ENCODE results near the gene C15orf62. TPM values are rescaled to one million over a fixed set of nuclear protein-coding genes. Genes with fewer than 3 reads are reported as not detected.

Gene C15orf62
- total RNA-seq: under 1 TPM; 0.12 to 0.22 TPM

DNA sequence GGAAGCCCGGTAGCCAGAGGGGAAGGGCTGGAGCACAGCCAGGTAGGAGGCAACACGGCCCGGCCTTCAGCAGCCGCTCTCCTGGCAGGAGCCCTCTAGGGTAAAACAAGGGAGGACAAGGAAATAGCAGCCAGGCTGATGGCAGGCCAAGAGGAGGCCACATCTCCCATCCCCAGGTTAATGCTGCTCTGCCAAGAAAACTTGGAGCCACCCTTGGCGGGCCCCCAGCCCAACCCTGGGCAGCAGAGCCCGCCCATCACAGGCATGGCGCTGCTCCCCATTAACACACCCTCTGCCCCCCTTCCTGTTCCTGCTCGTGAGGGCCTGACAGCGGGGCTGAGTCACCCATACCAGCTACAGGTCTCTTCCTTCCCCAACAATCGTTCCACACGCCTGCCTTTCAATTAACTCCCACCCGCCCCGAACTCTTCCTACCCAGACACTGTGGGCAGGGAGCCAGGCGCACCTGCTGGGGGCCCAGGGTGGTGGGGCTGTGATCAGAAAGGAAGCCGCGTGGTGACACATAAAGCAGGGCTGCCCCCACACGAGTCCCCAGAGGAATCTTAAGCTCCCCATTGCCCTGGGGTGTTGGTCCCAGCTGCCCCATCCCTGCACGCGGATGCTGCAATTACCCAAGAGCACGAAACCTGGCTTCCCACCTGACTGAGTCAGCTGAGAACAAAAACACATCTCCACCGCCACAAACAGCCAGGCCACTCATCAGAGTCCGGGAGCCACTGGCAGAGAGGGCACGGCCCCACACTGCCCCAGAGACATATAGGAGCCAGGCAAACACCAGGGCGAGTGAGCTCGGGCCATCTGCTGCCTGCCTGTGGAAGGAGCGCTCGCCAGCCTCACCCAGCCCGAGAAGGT is at the start of gene C15orf62:
Gene C15orf62 (plus strand): TSS at position 707 of the 873 bp plus-strand sequence. CDS start 516 bp downstream, outside the sequence.
- H3K4me3 Mint-ChIP-seq: peak within 1 kb of the TSS; percentile 30
- no peaks in the 10 kb centered on the region for H3K27me3 Mint-ChIP-seq
- H3K4me1 Mint-ChIP-seq (ENCODE audit: low read depth in 2 of 2): peaks cover 25 to 34% of the 10 kb centered on the region in 2 donors
- peak within 1 kb of the TSS; percentile 55 to 89 for H3K27ac Mint-ChIP-seq
- H3K9me3 Mint-ChIP-seq: no peaks in the 10 kb centered on the region
- peaks cover 2% of the 10 kb centered on the region for H3K36me3 Mint-ChIP-seq
- DNase-seq (ENCODE audit: low spot score) (peak; percentile 60), ATAC-seq (peak; percentile 48 to 65)

GRCh38 chr15:40721701-40722100 is 48.1 kb upstream of the C15orf62 start:
- no peak for ATAC-seq
- Mint-ChIP-seq H3K36me3 (no peaks in the 10 kb centered on the region), H3K27me3 (no peaks in the 10 kb centered on the region), H3K27ac (no peak overlapping the region), H3K4me3 (no peak overlapping the region), H3K4me1 (ENCODE audit: low read depth in 2 of 2) (peaks cover 4 to 6% of the 10 kb centered on the region in 2 donors), H3K9me3 (no peaks in the 10 kb centered on the region)
- no peak for DNase-seq (ENCODE audit: low spot score)

GRCh38 chr15:40722354-40722753 is 47.4 kb upstream of the C15orf62 start:
- H3K27ac Mint-ChIP-seq: no peak overlapping the region
- H3K27me3 Mint-ChIP-seq: no peaks in the 10 kb centered on the region
- peaks cover 4 to 6% of the 10 kb centered on the region in 2 donors for H3K4me1 Mint-ChIP-seq (ENCODE audit: low read depth in 2 of 2)
- no peak overlapping the region for H3K4me3 Mint-ChIP-seq
- DNase-seq (ENCODE audit: low spot score): no peak
- no peak for ATAC-seq
- no peaks in the 10 kb centered on the region for H3K36me3 Mint-ChIP-seq
- no peaks in the 10 kb centered on the region for H3K9me3 Mint-ChIP-seq

DNA sequence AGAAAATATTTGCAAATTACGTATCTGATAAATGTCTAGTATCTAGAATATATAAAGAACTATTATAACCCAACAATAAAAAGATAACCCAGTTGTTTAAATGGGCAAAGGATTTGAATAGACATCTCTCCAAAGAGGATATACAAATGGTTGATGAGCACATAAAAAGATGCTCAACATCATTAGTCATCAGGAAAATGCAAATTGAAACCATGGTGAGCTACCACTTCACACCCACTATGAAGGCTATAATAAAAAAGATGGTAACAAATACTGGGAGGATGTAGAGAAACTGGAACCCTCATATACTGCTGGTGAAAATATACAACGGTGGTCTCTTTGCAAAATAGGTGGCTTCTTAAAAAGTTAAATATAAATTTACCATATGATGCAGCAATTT is 46.8 kb upstream of the C15orf62 start:
- Mint-ChIP-seq H3K4me3 (no peak overlapping the region), H3K9me3 (no peaks in the 10 kb centered on the region), H3K36me3 (no peaks in the 10 kb centered on the region), H3K4me1 (ENCODE audit: low read depth in 2 of 2) (peaks cover 4 to 6% of the 10 kb centered on the region in 2 donors), H3K27me3 (no peaks in the 10 kb centered on the region), H3K27ac (no peak overlapping the region)
- DNase-seq (ENCODE audit: low spot score) (no peak), ATAC-seq (no peak)

GRCh38 chr15:40723919-40724318 is 45.9 kb upstream of the C15orf62 start:
- no peaks in the 10 kb centered on the region for H3K27me3 Mint-ChIP-seq
- no peak overlapping the region for H3K4me3 Mint-ChIP-seq
- H3K27ac Mint-ChIP-seq: no peak overlapping the region
- peaks cover 4 to 6% of the 10 kb centered on the region in 2 donors for H3K4me1 Mint-ChIP-seq (ENCODE audit: low read depth in 2 of 2)
- no peaks in the 10 kb centered on the region for H3K36me3 Mint-ChIP-seq
- no peak for ATAC-seq
- no peaks in the 10 kb centered on the region for H3K9me3 Mint-ChIP-seq
- no peak for DNase-seq (ENCODE audit: low spot score)

- no peaks in the 10 kb centered on the region for H3K4me1 Mint-ChIP-seq (ENCODE audit: low read depth in 2 of 2)
- no peaks in the 10 kb centered on the region for H3K9me3 Mint-ChIP-seq
- DNase-seq (ENCODE audit: low spot score) (no peak), ATAC-seq (no peak)
- no peak overlapping the region for H3K27ac Mint-ChIP-seq
- no peak overlapping the region for H3K4me3 Mint-ChIP-seq
- H3K36me3 Mint-ChIP-seq: peaks cover 16% of the 10 kb centered on the region
- H3K27me3 Mint-ChIP-seq: no peaks in the 10 kb centered on the region
Measured at GRCh38 chr15:40731034-40731433, 38.7 kb upstream of the C15orf62 start.

- Mint-ChIP-seq H3K27me3 (no peaks in the 10 kb centered on the region), H3K4me1 (ENCODE audit: low read depth in 2 of 2) (no peaks in the 10 kb centered on the region), H3K4me3 (no peak overlapping the region), H3K36me3 (peaks cover 5% of the 10 kb centered on the region), H3K9me3 (no peaks in the 10 kb centered on the region), H3K27ac (no peak overlapping the region)
- DNase-seq (ENCODE audit: low spot score): no peak
- no peak for ATAC-seq
Measured at GRCh38 chr15:40736575-40736974, 33.2 kb upstream of the C15orf62 start.

DNA sequence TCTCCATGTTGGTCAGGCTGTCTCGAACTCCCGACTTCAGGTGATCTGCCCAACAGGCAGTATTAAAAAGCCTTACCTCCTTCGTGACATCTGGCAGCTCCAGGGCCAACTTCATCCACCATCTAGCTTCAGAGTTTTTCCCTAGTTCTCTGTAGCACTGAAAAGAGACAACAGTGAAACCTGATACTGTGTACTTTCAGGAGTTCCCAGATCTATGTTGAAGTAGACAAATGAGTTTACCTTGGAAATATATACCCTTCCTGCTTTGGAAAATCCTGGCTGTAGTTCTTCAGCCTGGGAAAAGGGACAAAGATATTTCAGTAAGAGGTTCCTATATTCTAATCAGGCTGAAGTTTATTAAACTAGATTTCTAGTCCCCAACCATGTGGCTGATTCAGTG is 32.7 kb upstream of the C15orf62 start:
- Mint-ChIP-seq H3K4me3 (no peak overlapping the region), H3K36me3 (peaks cover 5% of the 10 kb centered on the region), H3K27me3 (no peaks in the 10 kb centered on the region), H3K27ac (no peak overlapping the region), H3K9me3 (no peaks in the 10 kb centered on the region), H3K4me1 (ENCODE audit: low read depth in 2 of 2) (no peaks in the 10 kb centered on the region)
- DNase-seq (ENCODE audit: low spot score) (no peak), ATAC-seq (no peak)

- Mint-ChIP-seq H3K4me3 (no peak overlapping the region), H3K36me3 (peaks cover 5% of the 10 kb centered on the region), H3K4me1 (ENCODE audit: low read depth in 2 of 2) (peaks cover 14% of the 10 kb centered on the region in 2 donors), H3K27ac (no peak overlapping the region), H3K27me3 (no peaks in the 10 kb centered on the region), H3K9me3 (no peaks in the 10 kb centered on the region)
- ATAC-seq: no peak
- DNase-seq (ENCODE audit: low spot score): no peak
Measured at GRCh38 chr15:40739047-40739446, 30.7 kb upstream of the C15orf62 start.

DNA sequence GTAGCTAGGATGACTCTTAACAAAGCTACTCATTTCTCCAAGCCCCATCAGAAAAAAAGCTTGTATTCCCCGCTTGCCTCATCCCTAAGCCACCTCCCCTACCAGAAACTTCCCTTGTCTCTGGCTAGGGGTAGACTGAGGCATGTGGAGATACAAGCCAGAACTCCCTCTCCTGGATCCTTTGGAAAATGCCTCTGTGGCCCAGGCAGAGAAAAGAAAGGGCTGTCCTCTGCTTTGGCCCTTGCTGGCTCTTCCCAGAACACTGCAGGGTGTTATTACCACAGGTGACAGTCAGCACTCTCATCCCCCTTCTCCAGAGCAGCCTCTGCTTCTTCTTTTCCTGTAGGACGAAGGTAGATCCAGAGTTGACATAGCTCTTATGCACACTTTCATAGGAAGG is 29.9 kb upstream of the C15orf62 start:
- no peak overlapping the region for H3K4me3 Mint-ChIP-seq
- H3K27ac Mint-ChIP-seq: no peak overlapping the region
- H3K36me3 Mint-ChIP-seq: peaks cover 5% of the 10 kb centered on the region
- DNase-seq (ENCODE audit: low spot score): no peak
- no peaks in the 10 kb centered on the region for H3K27me3 Mint-ChIP-seq
- H3K4me1 Mint-ChIP-seq (ENCODE audit: low read depth in 2 of 2): peaks cover 21 to 22% of the 10 kb centered on the region in 2 donors
- no peaks in the 10 kb centered on the region for H3K9me3 Mint-ChIP-seq
- ATAC-seq: no peak

- Mint-ChIP-seq H3K27me3 (no peaks in the 10 kb centered on the region), H3K9me3 (no peaks in the 10 kb centered on the region), H3K27ac (peak overlapping the region; percentile 85 to 87), H3K36me3 (peaks cover 4% of the 10 kb centered on the region), H3K4me3 (peak overlapping the region; percentile 53), H3K4me1 (ENCODE audit: low read depth in 2 of 2) (peaks cover 37 to 53% of the 10 kb centered on the region in 2 donors)
- ATAC-seq (peak in 1 of 2 donors; percentile 0), DNase-seq (ENCODE audit: low spot score) (no peak)
Measured at GRCh38 chr15:40743485-40743901, 26.3 kb upstream of the C15orf62 start.

DNA sequence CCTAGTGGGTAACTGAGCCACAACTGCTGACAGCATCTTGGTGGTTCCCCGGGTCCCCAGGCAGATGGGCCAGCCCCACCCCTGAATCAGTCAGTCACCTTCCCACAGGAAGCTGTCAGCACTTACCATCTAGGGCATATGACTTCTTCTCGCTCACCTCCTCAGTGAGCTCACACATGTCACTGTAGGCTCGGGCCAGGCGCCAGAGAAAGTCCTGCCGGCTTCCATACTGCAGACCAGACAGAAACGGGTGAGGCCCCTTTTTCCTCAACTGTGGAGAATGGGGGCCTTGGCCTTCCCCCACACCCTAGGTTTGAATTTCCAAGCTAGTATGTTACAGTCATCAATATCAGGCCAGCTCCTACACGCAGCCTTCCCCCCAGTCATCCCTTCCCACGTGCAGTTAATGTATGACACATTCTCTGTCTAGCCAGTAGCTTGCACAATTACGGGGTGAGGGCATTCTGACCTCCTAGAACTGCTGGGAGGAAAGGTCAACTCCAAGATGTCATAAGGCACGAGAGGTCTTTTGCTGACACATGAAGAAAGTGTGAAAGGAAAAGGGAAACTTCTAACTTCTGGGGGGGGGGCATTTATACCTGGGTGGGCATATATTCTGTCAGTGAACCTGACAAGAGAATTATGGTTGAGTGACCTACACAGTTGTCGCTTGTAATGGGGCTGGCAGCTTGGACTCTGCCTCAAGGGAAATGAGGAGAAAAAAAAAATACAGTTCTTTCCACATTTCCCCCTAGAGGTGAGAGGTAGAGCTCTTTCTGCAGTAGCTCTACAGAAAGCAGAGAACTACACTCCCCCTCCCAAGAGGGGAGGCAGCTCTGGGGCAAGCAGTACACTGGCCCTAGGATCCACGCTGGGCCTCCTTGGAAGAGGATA is 25.6 kb upstream of the C15orf62 start:
- Mint-ChIP-seq H3K9me3 (no peaks in the 10 kb centered on the region), H3K27me3 (no peaks in the 10 kb centered on the region), H3K36me3 (no peaks in the 10 kb centered on the region), H3K4me3 (peak overlapping the region; percentile 53), H3K27ac (peak overlapping the region; percentile 85 to 87), H3K4me1 (ENCODE audit: low read depth in 2 of 2) (peaks cover 37 to 53% of the 10 kb centered on the region in 2 donors)
- ATAC-seq (peak; percentile 94 to 97), DNase-seq (ENCODE audit: low spot score) (peak; percentile 85)

DNA sequence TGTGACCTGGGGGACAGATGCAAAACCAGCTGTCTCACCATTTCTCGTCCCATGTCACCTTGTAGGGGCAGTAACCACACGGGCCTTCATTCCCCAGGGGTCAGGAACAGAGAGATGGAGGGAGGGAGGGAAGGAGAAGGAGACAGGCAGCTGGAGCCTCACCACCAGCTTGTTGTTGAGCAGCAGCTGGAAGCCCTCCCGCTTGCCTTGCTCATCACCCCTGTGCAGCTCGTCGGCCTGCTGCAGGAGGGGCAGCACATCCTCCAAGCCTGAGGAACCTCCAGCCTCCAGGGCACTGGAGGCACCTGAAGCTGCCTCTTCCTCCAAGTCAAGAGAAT is 25.0 kb upstream of the C15orf62 start:
- no peaks in the 10 kb centered on the region for H3K27me3 Mint-ChIP-seq
- H3K4me3 Mint-ChIP-seq: peak overlapping the region; percentile 56
- peaks cover 3% of the 10 kb centered on the region for H3K36me3 Mint-ChIP-seq
- DNase-seq (ENCODE audit: low spot score) (no peak), ATAC-seq (no peak)
- peak overlapping the region; percentile 85 to 87 for H3K27ac Mint-ChIP-seq
- H3K9me3 Mint-ChIP-seq: no peaks in the 10 kb centered on the region
- peaks cover 37 to 53% of the 10 kb centered on the region in 2 donors for H3K4me1 Mint-ChIP-seq (ENCODE audit: low read depth in 2 of 2)

DNA sequence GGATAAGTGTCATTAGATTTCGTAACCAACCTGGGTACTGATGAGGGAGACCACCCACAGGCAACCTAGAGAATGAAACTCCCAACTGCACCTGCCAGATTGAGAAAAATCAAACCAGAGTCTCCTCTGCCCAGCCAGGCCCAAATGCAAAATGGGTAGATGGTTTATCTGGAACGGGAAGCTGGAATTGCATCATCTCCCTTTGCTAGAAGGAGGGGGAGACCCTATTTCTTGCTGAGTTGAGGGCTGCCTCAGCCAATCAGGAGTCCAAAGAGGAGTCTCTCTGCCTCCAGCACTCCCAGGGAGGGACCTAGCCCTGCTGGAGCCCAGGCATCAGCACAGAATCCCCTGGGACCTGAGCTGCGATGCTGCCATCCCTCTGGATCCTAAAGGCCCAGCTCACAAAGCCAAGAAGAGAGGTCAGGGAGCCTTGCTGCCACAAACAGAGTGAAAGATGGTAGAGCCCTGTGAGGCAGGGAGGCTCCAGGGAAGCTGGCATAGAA is 22.8 kb upstream of the C15orf62 start:
- Mint-ChIP-seq H3K27me3 (no peaks in the 10 kb centered on the region), H3K27ac (peak overlapping the region; percentile 46 to 72), H3K36me3 (peaks cover 4% of the 10 kb centered on the region)

More for the DNA sequence above, 22.8 kb upstream of the C15orf62 start:
- Mint-ChIP-seq H3K4me3 (no peak overlapping the region), H3K9me3 (no peaks in the 10 kb centered on the region), H3K4me1 (ENCODE audit: low read depth in 2 of 2) (peaks cover 45 to 53% of the 10 kb centered on the region in 2 donors)
- no peak for DNase-seq (ENCODE audit: low spot score)
- no peak for ATAC-seq

All from natural killer cell treated with Interleukin-12 subunit alpha and Interleukin-12 subunit beta and Interleukin-15 and Interleukin-18, amount 100 ng/mL, for 72 hours (primary cell).